GM19452 (cell line): Measurements from ENCODE around the gene TYRP1.

Experiments
- ATAC-seq: cut with Tn5 transposase; IDR thresholded peaks from one replicate; pipeline ENCODE4 v1.9.1; 2021; ENCODE audit not compliant: unreplicated experiment

The TYRP1 gene

GRCh38 chr9:12696931-12697622, 3.9 kb downstream of the TYRP1 start:
- ATAC-seq, result no peak

GRCh38 chr9:12697719-12698118, 4.5 kb downstream of the TYRP1 start:
- ATAC-seq, result no peak

- no peak for ATAC-seq
These were observed 5.1 kb downstream of the TYRP1 start for GRCh38 chr9:12698266-12698665.

- no peak for ATAC-seq
These were observed 5.8 kb downstream of the TYRP1 start for GRCh38 chr9:12698986-12699385.

GRCh38 chr9:12699529-12699928, 6.3 kb downstream of the TYRP1 start:
- no peak for ATAC-seq

GRCh38 chr9:12701126-12701525, 7.9 kb downstream of the TYRP1 start:
- ATAC-seq, result no peak

GRCh38 chr9:12702160-12702758, 9.1 kb downstream of the TYRP1 start:
- ATAC-seq, result no peak

- ATAC-seq, result no peak
These were observed 10.8 kb downstream of the TYRP1 start for GRCh38 chr9:12703996-12704395.

- ATAC-seq, result no peak
These were observed 12.7 kb downstream of the TYRP1 start for GRCh38 chr9:12705738-12706391.

GRCh38 chr9:12708562-12709298, 15.5 kb downstream of the TYRP1 start:
- ATAC-seq, result no peak

- no peak for ATAC-seq
These were observed 19.3 kb downstream of the TYRP1 start for GRCh38 chr9:12712532-12712931.

GRCh38 chr9:12715268-12715667, 22.1 kb downstream of the TYRP1 start:
- ATAC-seq, result no peak

- no peak for ATAC-seq
These were observed 23.8 kb downstream of the TYRP1 start for GRCh38 chr9:12716823-12717600.

- ATAC-seq, result no peak
These were observed 24.7 kb downstream of the TYRP1 start for GRCh38 chr9:12717907-12718306.

- ATAC-seq, result no peak
These were observed 25.4 kb downstream of the TYRP1 start for GRCh38 chr9:12718482-12719026.

- no peak for ATAC-seq
These were observed 26.2 kb downstream of the TYRP1 start for GRCh38 chr9:12719431-12719830.

GRCh38 chr9:12720551-12720950, 27.4 kb downstream of the TYRP1 start:
- no peak for ATAC-seq

GRCh38 chr9:12722131-12722530, 28.9 kb downstream of the TYRP1 start:
- no peak for ATAC-seq

- no peak for ATAC-seq
These were observed 30.3 kb downstream of the TYRP1 start for GRCh38 chr9:12723409-12724028.

- ATAC-seq, result no peak
These were observed 33.6 kb downstream of the TYRP1 start for GRCh38 chr9:12726795-12727194.
